ENCODE data around the gene ALAS1.

DNA sequence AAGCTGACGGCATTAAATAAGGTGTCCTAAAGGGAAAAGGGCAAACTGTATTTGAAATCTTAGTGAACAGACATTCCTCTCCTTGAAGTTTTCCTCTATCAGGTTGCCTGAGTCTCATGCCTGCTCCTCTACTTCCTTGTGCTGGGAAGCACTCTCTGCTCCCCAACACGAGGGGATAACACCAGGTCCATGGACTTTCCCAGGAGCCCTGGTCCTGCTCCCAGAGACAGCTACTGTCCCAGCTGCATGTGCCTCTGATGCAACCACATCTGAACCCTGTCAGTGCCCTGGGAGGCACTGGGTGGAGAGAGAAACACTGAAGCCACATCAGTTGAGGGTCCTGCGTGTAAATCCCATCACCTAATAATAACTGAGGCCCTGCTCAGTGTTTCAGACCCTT is 20.1 kb downstream of the ALAS1 start:
- TF ChIP-seq, protein P1, sequence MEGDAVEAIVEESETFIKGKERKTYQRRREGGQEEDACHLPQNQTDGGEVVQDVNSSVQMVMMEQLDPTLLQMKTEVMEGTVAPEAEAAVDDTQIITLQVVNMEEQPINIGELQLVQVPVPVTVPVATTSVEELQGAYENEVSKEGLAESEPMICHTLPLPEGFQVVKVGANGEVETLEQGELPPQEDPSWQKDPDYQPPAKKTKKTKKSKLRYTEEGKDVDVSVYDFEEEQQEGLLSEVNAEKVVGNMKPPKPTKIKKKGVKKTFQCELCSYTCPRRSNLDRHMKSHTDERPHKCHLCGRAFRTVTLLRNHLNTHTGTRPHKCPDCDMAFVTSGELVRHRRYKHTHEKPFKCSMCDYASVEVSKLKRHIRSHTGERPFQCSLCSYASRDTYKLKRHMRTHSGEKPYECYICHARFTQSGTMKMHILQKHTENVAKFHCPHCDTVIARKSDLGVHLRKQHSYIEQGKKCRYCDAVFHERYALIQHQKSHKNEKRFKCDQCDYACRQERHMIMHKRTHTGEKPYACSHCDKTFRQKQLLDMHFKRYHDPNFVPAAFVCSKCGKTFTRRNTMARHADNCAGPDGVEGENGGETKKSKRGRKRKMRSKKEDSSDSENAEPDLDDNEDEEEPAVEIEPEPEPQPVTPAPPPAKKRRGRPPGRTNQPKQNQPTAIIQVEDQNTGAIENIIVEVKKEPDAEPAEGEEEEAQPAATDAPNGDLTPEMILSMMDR (tag by site-specific recombination; IDR thresholded peaks at IDR 0.05) = no peak
- TF ChIP-seq, protein P2, sequence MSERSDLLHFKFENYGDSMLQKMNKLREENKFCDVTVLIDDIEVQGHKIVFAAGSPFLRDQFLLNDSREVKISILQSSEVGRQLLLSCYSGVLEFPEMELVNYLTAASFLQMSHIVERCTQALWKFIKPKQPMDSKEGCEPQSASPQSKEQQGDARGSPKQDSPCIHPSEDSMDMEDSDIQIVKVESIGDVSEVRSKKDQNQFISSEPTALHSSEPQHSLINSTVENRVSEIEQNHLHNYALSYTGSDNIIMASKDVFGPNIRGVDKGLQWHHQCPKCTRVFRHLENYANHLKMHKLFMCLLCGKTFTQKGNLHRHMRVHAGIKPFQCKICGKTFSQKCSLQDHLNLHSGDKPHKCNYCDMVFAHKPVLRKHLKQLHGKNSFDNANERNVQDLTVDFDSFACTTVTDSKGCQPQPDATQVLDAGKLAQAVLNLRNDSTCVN (tag by site-specific recombination; optimal IDR thresholded peaks at IDR 0.05) = no peak
- TF ChIP-seq ZNF624 (tag by site-specific recombination; IDR thresholded peaks at IDR 0.05) = no peak
